HUES6 (cell line): ENCODE results near the gene CCNE1.

Experiments
- H3K27ac ChIP-seq: 2 replicates; pipeline ENCODE4 v1.7.0; 2013; ENCODE audit warnings: low read depth, mild to moderate bottlenecking, low read length, inconsistent platforms
- H3K27me3 ChIP-seq: 2 replicates; pipeline ENCODE4 v1.6.1; 2013; ENCODE audit warnings: low read length; ENCODE audit not compliant: control insufficient read depth, insufficient read depth
- H3K36me3 ChIP-seq: 2 replicates; pipeline ENCODE4 v1.6.1; 2013; ENCODE audit warnings: low read length; ENCODE audit not compliant: control insufficient read depth, insufficient read depth
- H3K4me1 ChIP-seq: 2 replicates; pipeline ENCODE4 v1.6.1; 2013; ENCODE audit warnings: low read length; ENCODE audit not compliant: control insufficient read depth, insufficient read depth
- H3K4me3 ChIP-seq: 2 replicates; pipeline ENCODE4 v1.5.1; 2013; ENCODE audit warnings: low read depth, low read length
- H3K9ac ChIP-seq: one replicate; pipeline ENCODE4 v1.6.1; 2013; ENCODE audit warnings: mild to moderate bottlenecking, low read length
- H3K9me3 ChIP-seq: 2 replicates; pipeline ENCODE4 v1.6.1; 2013; ENCODE audit warnings: low read depth, low read length; ENCODE audit not compliant: control insufficient read depth, insufficient read depth

The CCNE1 gene

GRCh38 chr19:29837448-29837981, 25.7 kb downstream of the CCNE1 start:
- Histone ChIP-seq H3K27me3 (peaks cover 2% of the 10 kb centered on the region; the same call in 1 of the 2 replicates), H3K4me1 (peaks cover 24% of the 10 kb centered on the region), H3K9ac (no peak overlapping the region), H3K36me3 (no peaks in the 10 kb centered on the region), H3K4me3 (no peak overlapping the region), H3K27ac (no peak overlapping the region), H3K9me3 (no peaks in the 10 kb centered on the region)

DNA sequence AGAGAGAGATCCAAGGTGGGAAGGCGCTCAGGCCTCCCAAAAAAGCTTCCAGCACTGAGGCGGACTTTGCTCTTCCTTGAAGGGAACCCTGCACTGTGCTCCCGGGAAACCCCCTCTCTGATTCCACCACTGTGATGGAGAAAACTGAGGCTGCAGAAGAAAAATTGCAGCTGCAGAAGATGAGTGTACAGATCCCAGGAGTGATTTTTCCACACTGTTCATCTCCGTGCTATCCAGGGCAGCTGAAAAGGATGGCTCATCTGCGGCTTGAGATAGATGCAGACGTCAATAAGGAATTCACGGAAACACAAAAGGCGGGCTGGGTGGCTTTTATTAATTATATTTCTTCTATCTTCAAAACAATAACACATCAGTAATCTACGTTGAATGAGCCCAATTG, 26.2 kb downstream of the CCNE1 start:
- no peak overlapping the region for H3K4me3 ChIP-seq
- H3K9me3 ChIP-seq, result no peaks in the 10 kb centered on the region
- H3K36me3 ChIP-seq, result no peaks in the 10 kb centered on the region
- H3K9ac ChIP-seq, result no peak overlapping the region
- H3K4me1 ChIP-seq, result peaks cover 24% of the 10 kb centered on the region
- no peak overlapping the region for H3K27ac ChIP-seq
- H3K27me3 ChIP-seq, result peaks cover 5% of the 10 kb centered on the region; the same call in 1 of the 2 replicates

DNA sequence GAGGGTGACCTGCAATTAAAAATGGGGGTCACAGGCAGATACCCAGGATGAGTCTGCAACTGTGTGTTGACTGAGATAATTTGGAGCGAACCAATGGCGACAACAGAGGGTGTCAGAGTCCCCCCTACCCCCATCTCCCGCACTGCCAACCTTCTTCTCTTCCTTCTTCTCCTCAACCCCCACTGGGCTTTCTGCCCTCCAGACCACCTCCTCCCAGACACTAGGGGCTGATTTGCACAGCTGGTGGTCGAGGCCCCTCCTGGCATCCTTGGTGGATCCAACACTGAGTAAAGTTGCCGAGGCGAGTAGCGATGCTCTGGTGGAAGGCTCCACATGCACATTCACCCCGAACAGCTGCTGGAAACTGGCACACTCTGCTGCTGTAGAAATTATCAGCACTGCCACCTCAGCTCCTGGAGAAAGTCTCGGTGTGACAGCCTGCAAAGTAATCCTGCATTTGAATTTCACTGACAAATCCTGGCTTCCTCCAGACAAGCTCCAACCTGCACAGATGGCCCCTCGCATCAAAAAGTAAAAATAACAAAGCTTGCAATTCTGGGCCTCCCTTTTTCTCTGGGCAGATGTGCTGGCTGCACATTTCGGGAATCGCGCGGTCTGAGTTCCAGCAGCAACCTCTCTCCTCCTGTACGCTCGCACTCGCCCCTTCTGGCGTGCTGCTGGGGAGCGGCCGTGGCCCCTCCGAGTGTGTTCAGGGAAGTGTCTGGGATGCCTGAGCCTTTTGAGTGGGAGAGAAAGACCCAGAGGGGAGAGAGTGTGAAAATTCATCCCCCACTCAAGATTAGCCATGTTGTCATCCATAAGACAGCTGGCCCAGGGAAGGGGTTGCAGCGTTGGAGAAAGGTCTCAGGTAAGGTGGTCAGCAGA, 28.5 kb downstream of the CCNE1 start:
- H3K27me3 ChIP-seq, result peaks cover 17% of the 10 kb centered on the region

DNA sequence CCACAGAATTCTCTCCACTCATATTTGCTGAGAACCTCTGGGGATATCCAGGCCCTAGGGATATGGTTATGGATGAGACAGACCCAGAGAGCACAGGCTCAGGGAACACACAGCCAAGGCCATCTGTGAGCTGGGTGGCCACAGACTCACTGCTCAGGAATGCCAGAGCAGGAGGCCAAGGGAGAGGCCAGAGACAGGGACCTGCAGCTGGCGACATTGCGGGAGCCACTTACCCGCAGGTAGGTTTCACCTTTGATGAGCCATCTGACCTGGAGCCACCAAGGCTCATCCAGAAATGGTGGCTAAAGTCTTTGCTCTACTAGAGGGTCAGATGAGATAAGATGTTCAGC, 29.4 kb downstream of the CCNE1 start:
- Histone ChIP-seq H3K4me1 (peaks cover 31% of the 10 kb centered on the region), H3K27me3 (peaks cover 17% of the 10 kb centered on the region), H3K27ac (no peak overlapping the region), H3K4me3 (no peak overlapping the region), H3K36me3 (no peaks in the 10 kb centered on the region), H3K9me3 (no peaks in the 10 kb centered on the region), H3K9ac (no peak overlapping the region)

More for the DNA sequence above, 28.5 kb downstream of the CCNE1 start:
- Histone ChIP-seq H3K36me3 (no peaks in the 10 kb centered on the region), H3K4me3 (no peak overlapping the region), H3K27ac (no peak overlapping the region), H3K9ac (no peak overlapping the region), H3K4me1 (peaks cover 31% of the 10 kb centered on the region), H3K9me3 (no peaks in the 10 kb centered on the region)

- Histone ChIP-seq H3K36me3 (no peaks in the 10 kb centered on the region), H3K9me3 (no peaks in the 10 kb centered on the region), H3K27me3 (peaks cover 17% of the 10 kb centered on the region), H3K4me1 (peaks cover 31% of the 10 kb centered on the region), H3K27ac (no peak overlapping the region), H3K9ac (no peak overlapping the region), H3K4me3 (no peak overlapping the region)
Measured at GRCh38 chr19:29841559-29842367, 30.0 kb downstream of the CCNE1 start.

DNA sequence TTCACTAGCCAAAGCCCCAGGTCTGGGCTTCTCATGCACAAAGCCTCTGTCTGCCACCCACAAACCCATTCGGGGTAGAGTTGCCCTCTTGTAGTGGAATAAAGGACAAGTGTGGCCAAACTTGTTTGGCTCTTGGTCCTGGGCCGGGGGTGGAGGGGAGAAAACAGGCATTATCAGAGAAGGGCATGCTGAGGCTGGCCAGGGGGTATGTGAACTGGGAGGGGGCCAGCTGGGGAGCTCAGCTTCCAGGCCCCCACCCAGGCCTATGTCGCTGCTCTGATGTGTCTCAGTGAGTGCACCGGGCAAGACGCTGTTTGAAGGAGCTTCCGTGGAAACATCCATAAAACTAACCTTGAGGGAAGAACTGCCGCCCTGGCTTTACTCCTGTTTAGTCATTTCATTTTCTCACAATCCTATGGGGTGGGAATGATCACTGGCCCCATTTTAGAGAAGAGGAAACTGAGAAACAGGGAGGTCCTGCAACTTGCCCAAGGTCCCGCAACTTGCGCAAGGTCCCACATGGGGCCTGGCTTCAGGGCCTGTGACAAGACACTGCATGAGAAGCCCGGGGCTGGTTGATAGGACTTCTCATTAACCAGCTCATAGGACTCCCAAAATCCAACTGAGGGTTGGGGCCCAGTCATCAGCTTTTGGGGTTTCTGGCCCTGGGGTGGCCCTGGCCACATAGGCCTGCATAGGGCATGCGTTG, 30.8 kb downstream of the CCNE1 start:
- H3K9ac ChIP-seq, result no peak overlapping the region
- peak overlapping the region; percentile 84 for H3K4me3 ChIP-seq
- H3K36me3 ChIP-seq, result no peaks in the 10 kb centered on the region
- no peak overlapping the region for H3K27ac ChIP-seq
- H3K9me3 ChIP-seq, result no peaks in the 10 kb centered on the region
- peaks cover 17% of the 10 kb centered on the region for H3K27me3 ChIP-seq
- peaks cover 31% of the 10 kb centered on the region for H3K4me1 ChIP-seq

- H3K4me3 ChIP-seq, result peak overlapping the region; percentile 84
- H3K9ac ChIP-seq, result peak overlapping the region; percentile 42
- H3K4me1 ChIP-seq, result peaks cover 31% of the 10 kb centered on the region
- no peak overlapping the region for H3K27ac ChIP-seq
- H3K36me3 ChIP-seq, result no peaks in the 10 kb centered on the region
- H3K9me3 ChIP-seq, result no peaks in the 10 kb centered on the region
- peaks cover 17% of the 10 kb centered on the region for H3K27me3 ChIP-seq
Measured at GRCh38 chr19:29843180-29844051, 31.6 kb downstream of the CCNE1 start.

- Histone ChIP-seq H3K27ac (no peak overlapping the region), H3K4me3 (peak overlapping the region; percentile 84), H3K27me3 (peaks cover 17% of the 10 kb centered on the region), H3K36me3 (no peaks in the 10 kb centered on the region), H3K4me1 (peaks cover 29% of the 10 kb centered on the region), H3K9ac (peak overlapping the region; percentile 49), H3K9me3 (no peaks in the 10 kb centered on the region)
Measured at GRCh38 chr19:29844891-29845573, 33.2 kb downstream of the CCNE1 start.

GRCh38 chr19:29845574-29846176, 33.9 kb downstream of the CCNE1 start:
- Histone ChIP-seq H3K27me3 (peaks cover 17% of the 10 kb centered on the region), H3K9ac (peak overlapping the region; percentile 49), H3K4me3 (peak overlapping the region; percentile 84), H3K27ac (no peak overlapping the region), H3K9me3 (no peaks in the 10 kb centered on the region), H3K4me1 (peaks cover 23% of the 10 kb centered on the region), H3K36me3 (no peaks in the 10 kb centered on the region)
